GM12873 (cell line): Measurements from ENCODE around the gene ZNF451.

ENCODE experiments used
- CTCF ChIP-seq: IDR thresholded peaks from 2 replicates; pipeline ENCODE4 v1.5.1; 2012; ENCODE audit warnings: low read depth, mild to moderate bottlenecking, moderate library complexity, low read length, control low read depth; ENCODE audit not compliant: insufficient read depth; ENCODE audit errors: missing control alignments

ZNF451 gene

GRCh38 chr6:57163956-57164355 lies 74.0 kb downstream of the ZNF451 start:
- TF ChIP-seq CTCF: no peak

- no peak for TF ChIP-seq CTCF
These were observed 75.1 kb downstream of the ZNF451 start for GRCh38 chr6:57165080-57165479.

GRCh38 chr6:57172136-57173055 lies 82.4 kb downstream of the ZNF451 start, which contains the start of gene BAG2:
TSS of gene BAG2 (plus strand) at chr6:57172326. CDS start at chr6:57172698, 372 bp downstream.
- TF ChIP-seq CTCF: peak; percentile 25

GRCh38 chr6:57173056-57173885 lies 83.3 kb downstream of the ZNF451 start:
- TF ChIP-seq CTCF: no peak

GRCh38 chr6:57173886-57174510 lies 84.0 kb downstream of the ZNF451 start:
- TF ChIP-seq CTCF: no peak

- no peak for TF ChIP-seq CTCF
These were observed 84.5 kb downstream of the ZNF451 start for GRCh38 chr6:57174511-57174907.
